Endothelial cell of umbilical vein (primary cell): ENCODE results near the gene ZNF319. TPM values are rescaled to one million over a fixed set of nuclear protein-coding genes. Genes with fewer than 3 reads are reported as not detected.

Experiments
- BruUV-seq: library from RNA; stranded (reverse); fragments of 400-500 nt; replicated peaks from 2 replicates; lab custom pipeline; 2021; lab: Mats Ljungman, UMichigan
- CTCF ChIA-PET: fragments of 300-600, 350-600 bp; sonication (Branson Sonifier 250); formaldehyde crosslinking; loops from one replicate; lab custom pipeline; 2021; ENCODE audit warnings: antibody characterized with exemption, inconsistent platforms; lab: Charles Lee
- POLR2A ChIA-PET: fragments of 300-600, 350-600 bp; sonication (Branson Sonifier 250); formaldehyde crosslinking; loops from one replicate; lab custom pipeline; 2021; ENCODE audit warnings: antibody characterized with exemption, inconsistent platforms; lab: Charles Lee
- DNase-seq: peaks from one replicate; pipeline ENCODE4 v3.0.0-alpha.2; 2011; ENCODE audit warnings: low read depth, low spot score
- FAIRE-seq: peaks from 2 replicates; lab custom pipeline; 2011; peaks lifted over from hg19 to GRCh38; lab: Jason Lieb, UNC
- H2AFZ ChIP-seq: 2 replicates; pipeline ENCODE4 v1.6.0; 2012; ENCODE audit warnings: low read depth, low read length, control low read depth, inconsistent platforms
- H3K27ac ChIP-seq: 2 replicates; pipeline ENCODE4 v1.5.1; 2011; ENCODE audit warnings: low read depth, mild to moderate bottlenecking, control low read depth, low read length, moderate library complexity; ENCODE audit not compliant: insufficient read depth
- H3K27me3 ChIP-seq, 2 experiments: 2 replicates each; pipeline versions ENCODE4 v1.6.0 to v1.6.1; 2011; ENCODE audit warnings: low read length in 2 of 2, mixed read lengths in 1 of 2; ENCODE audit not compliant: control insufficient read depth in 2 of 2, insufficient read depth in 2 of 2
- H3K36me3 ChIP-seq, 2 experiments: 2 replicates in 1 of 2; 3 replicates in 1 of 2; pipeline ENCODE4 v1.5.1; 2011; ENCODE audit warnings: low read length in 2 of 2, mild to moderate bottlenecking in 1 of 2, moderate library complexity in 1 of 2; ENCODE audit not compliant: control insufficient read depth in 2 of 2, insufficient read depth in 2 of 2; ENCODE audit errors: extremely low read depth in 1 of 2
- H3K4me1 ChIP-seq: 3 replicates; pipeline ENCODE4 v1.5.1; 2011; ENCODE audit warnings: mild to moderate bottlenecking, low read length; ENCODE audit not compliant: control insufficient read depth, insufficient read depth; ENCODE audit errors: extremely low read depth
- H3K4me2 ChIP-seq: 2 replicates; pipeline ENCODE4 v1.6.1; 2011; ENCODE audit warnings: low read length, control low read depth, mixed read lengths; ENCODE audit not compliant: insufficient read depth
- H3K4me3 ChIP-seq, 3 experiments: fragments of 200-600 bp in 1 of 3; sonication (generic), shearing (Covaris generic) in 1 of 3; replicated peaks in 1 of 3; 2 replicates each; pipeline ENCODE4 v1.5.1; 2011 to 2016; ENCODE audit warnings: control low read depth in 3 of 3, low read length in 3 of 3, mild to moderate bottlenecking in 2 of 3, inconsistent platforms in 1 of 3, low read depth in 1 of 3, moderate library complexity in 1 of 3; ENCODE audit not compliant: insufficient read depth in 1 of 3
- H3K79me2 ChIP-seq: 2 replicates; pipeline ENCODE4 v1.6.0; 2012; ENCODE audit warnings: low read length, inconsistent platforms; ENCODE audit not compliant: control insufficient read depth, insufficient read depth
- H3K9ac ChIP-seq: replicated peaks from 2 replicates; pipeline ENCODE3; 2011; ENCODE audit warnings: low read length, control low read depth; ENCODE audit not compliant: insufficient read depth; ENCODE audit errors: extremely low read depth
- H3K9me1 ChIP-seq: replicated peaks from 3 replicates; pipeline ENCODE4 v1.6.0; 2011; ENCODE audit warnings: mild to moderate bottlenecking, low read length; ENCODE audit not compliant: control insufficient read depth, insufficient read depth; ENCODE audit errors: extremely low read depth
- H3K9me3 ChIP-seq: replicated peaks from 2 replicates; pipeline ENCODE4 v1.5.1; 2012; ENCODE audit warnings: low read length, inconsistent platforms; ENCODE audit not compliant: control insufficient read depth, insufficient read depth
- H4K20me1 ChIP-seq: replicated peaks from 2 replicates; pipeline ENCODE3; 2011; ENCODE audit warnings: mild to moderate bottlenecking, low read length; ENCODE audit not compliant: control insufficient read depth, insufficient read depth; ENCODE audit errors: extremely low read depth
- CTCF ChIP-seq, 2 donors: IDR thresholded peaks; 1 replicate in 1 of 2; 2 replicates in 1 of 2; pipeline ENCODE4 v1.5.1; 2011; ENCODE audit warnings: low read length in 2 of 2, mild to moderate bottlenecking in 2 of 2, moderate library complexity in 2 of 2, control low read depth in 1 of 2, inconsistent platforms in 1 of 2, low read depth in 1 of 2; ENCODE audit not compliant: insufficient read depth in 1 of 2; ENCODE audit errors: extremely low read depth in 1 of 2
- EZH2 ChIP-seq: IDR thresholded peaks from 2 replicates; pipeline ENCODE4 v1.6.1; 2012; ENCODE audit warnings: borderline replicate concordance, low read depth, mild to moderate bottlenecking, moderate library complexity, low read length, inconsistent platforms; ENCODE audit not compliant: severe bottlenecking
- JUN ChIP-seq: IDR thresholded peaks from 2 replicates; pipeline ENCODE4 v1.6.1; 2011; ENCODE audit warnings: borderline replicate concordance, low read depth; ENCODE audit not compliant: insufficient read length, insufficient read depth
- MAX ChIP-seq: IDR thresholded peaks from 2 replicates; pipeline ENCODE4 v1.6.1; 2011; ENCODE audit not compliant: insufficient read depth, insufficient read length
- MYC ChIP-seq: IDR thresholded peaks from one replicate; pipeline ENCODE4 v1.6.1; 2011; ENCODE audit warnings: mild to moderate bottlenecking, low read depth, low read length
- POLR2A ChIP-seq: IDR thresholded peaks from 2 replicates; pipeline ENCODE4 v1.6.1; 2012; ENCODE audit warnings: low read depth, mild to moderate bottlenecking, control low read depth, low read length
- POLR2AphosphoS5 ChIP-seq: IDR thresholded peaks from 2 replicates; pipeline ENCODE4 v1.6.1; 2012; ENCODE audit warnings: low read depth, mild to moderate bottlenecking, control low read depth, low read length, moderate library complexity; ENCODE audit not compliant: insufficient read depth
- dilution Hi-C: fragments of 300-500 bp; cut with MboI; formaldehyde crosslinking; loops from one replicate; pipeline ENCODE4 v1.15.0; 2019; ENCODE audit warnings: low sequenced_read_pairs; ENCODE audit not compliant: extremely low pct_ligation_motif_present
- intact Hi-C: fragments of 100-400 bp; cut with micrococcal nuclease; formaldehyde crosslinking; loops from one replicate; pipeline ENCODE4 v1.10.0; 2022
- polyA plus RNA-seq, 4 experiments: library from polyadenylated mRNA; depleted of rRNA in 3 of 4; stranded (reverse) in 3 of 4; unstranded in 1 of 4; fragments of >200 nt; gene quantifications; 2 replicates each; pipeline versions ENCODE4 v1.2.1 to v1.2.3, GENCODE V29; 2011 to 2012; ENCODE audit warnings: missing spikeins in 1 of 4
- total RNA-seq: library from RNA; stranded (reverse); gene quantifications from 2 replicates; pipeline ENCODE4 v1.2.3, GENCODE V29; 2021

The ZNF319 gene
- total and polyA plus RNA-seq, 2 donors (not counting 3 experiments of a cell fraction or from before 2014, with no cell fraction given) = 5.4 to 9.9 TPM

- Histone ChIP-seq H2AFZ (no peak within 1 kb of the TSS), H3K9ac (no peak within 1 kb of the TSS), H3K4me2 (no peak within 1 kb of the TSS), H3K27me3 (no peaks in the 10 kb centered on the region), H3K9me1 (no peaks in the 10 kb centered on the region), H4K20me1 (no peaks in the 10 kb centered on the region), H3K36me3 (no peaks in the 10 kb centered on the region), H3K4me1 (no peaks in the 10 kb centered on the region), H3K4me3 (no peak within 1 kb of the TSS), H3K79me2 (no peaks in the 10 kb centered on the region), H3K9me3 (no peaks in the 10 kb centered on the region), H3K27ac (no peak within 1 kb of the TSS)
- FAIRE-seq = no peak
- DNase-seq = no peak
- no peak for TF ChIP-seq MAX
- TF ChIP-seq CTCF (IDR thresholded peaks at IDR 0.05; ENCODE audit: extremely low read depth in 1 of 2, insufficient read depth in 1 of 2, low read depth in 1 of 2, low read length in 2 of 2) = no peak
- no peak for TF ChIP-seq JUN
- no peak for TF ChIP-seq POLR2AphosphoS5
- no peak for TF ChIP-seq MYC
- no peak for TF ChIP-seq POLR2A
- BruUV-seq = no TSS peak
- dilution Hi-C loops (no loop called here), intact Hi-C loops (no loop called here)
- ChIA-PET CTCF (interaction anchor here (1.2 to 1.4 kb wide), 2 partner anchors 9 to 14 kb away, joined by 3 to 4 read pairs; no protein-coding TSS in a partner anchor), POLR2A (no interaction called here)
These were observed 29.5 kb downstream of the ZNF319 start, which contains the start of gene CNGB1 for GRCh38 chr16:57970970-57971369. TSS of gene CNGB1 (minus strand) at chr16:57971128. CDS start at chr16:57967286, 3,842 bp downstream.

GRCh38 chr16:57970319-57970718 is 30.2 kb downstream of the ZNF319 start:
- Histone ChIP-seq H3K27ac (no peak overlapping the region), H3K9me3 (no peaks in the 10 kb centered on the region), H3K9ac (no peak overlapping the region), H2AFZ (no peak overlapping the region), H3K27me3 (no peaks in the 10 kb centered on the region), H3K9me1 (no peaks in the 10 kb centered on the region), H3K79me2 (no peaks in the 10 kb centered on the region), H3K4me1 (no peaks in the 10 kb centered on the region), H3K36me3 (no peaks in the 10 kb centered on the region), H3K4me3 (no peak overlapping the region), H3K4me2 (no peak overlapping the region), H4K20me1 (no peaks in the 10 kb centered on the region)
- no TSS peak for BruUV-seq
- no peak for FAIRE-seq
- ChIA-PET CTCF (no interaction called here), POLR2A (no interaction called here)
- TF ChIP-seq MAX (no peak), MYC (no peak), EZH2 (no peak)
- dilution Hi-C loops (no loop called here), intact Hi-C loops (no loop called here)
- DNase-seq = no peak
